Measurements from ENCODE around the gene CCDC82. TPM values are rescaled to one million over a fixed set of nuclear protein-coding genes. Genes with fewer than 3 reads are reported as not detected.

The CCDC82 gene
- total RNA-seq, 4 donors from 2014 or later = 12.5 to 31.9 (median 14.3) TPM

- WGBS = 46% methylated on average over 4 of the region's 4 CpGs
- Histone ChIP-seq H3K27ac (peak overlapping the region; percentile 52), H3K4me1 (peaks cover 68% of the 10 kb centered on the region), H3K4me3 (no peak overlapping the region), H3K36me3 (no peaks in the 10 kb centered on the region), H3K9me3 (no peaks in the 10 kb centered on the region), H3K27me3 (no peaks in the 10 kb centered on the region)
- TF ChIP-seq POLR2AphosphoS5 (IDR thresholded peaks at IDR 0.05) (no peak), POLR2A (IDR thresholded peaks at IDR 0.05) (no peak), EP300 (IDR thresholded peaks at IDR 0.05) (no peak), CTCF (IDR thresholded peaks at IDR 0.05) (no peak)
- no peak for DNase-seq (ENCODE audit: low spot score in 2 of 2)
Observed at GRCh38 chr11:96333191-96333719, 56.5 kb downstream of the CCDC82 start.

GRCh38 chr11:96332126-96332771 lies 57.5 kb downstream of the CCDC82 start:
- Histone ChIP-seq H3K4me1 (peaks cover 58% of the 10 kb centered on the region), H3K27ac (peak overlapping the region; percentile 52), H3K27me3 (no peaks in the 10 kb centered on the region), H3K36me3 (no peaks in the 10 kb centered on the region), H3K9me3 (no peaks in the 10 kb centered on the region), H3K4me3 (no peak overlapping the region)
- DNase-seq (ENCODE audit: low spot score in 2 of 2) = no peak
- no peak for TF ChIP-seq EP300 (IDR thresholded peaks at IDR 0.05)
- TF ChIP-seq CTCF (IDR thresholded peaks at IDR 0.05) = no peak
- 57% methylated on average over 8 of the region's 8 CpGs for WGBS

- H3K4me1 ChIP-seq = peaks cover 52% of the 10 kb centered on the region
- no peaks in the 10 kb centered on the region for H3K36me3 ChIP-seq
- peak overlapping the region; percentile 52 for H3K27ac ChIP-seq
- TF ChIP-seq POLR2A (IDR thresholded peaks at IDR 0.05) (no peak), EP300 (IDR thresholded peaks at IDR 0.05) (no peak), POLR2AphosphoS5 (IDR thresholded peaks at IDR 0.05) (no peak), CTCF (IDR thresholded peaks at IDR 0.05) (no peak)
- no peaks in the 10 kb centered on the region for H3K27me3 ChIP-seq
- H3K9me3 ChIP-seq = no peaks in the 10 kb centered on the region
- WGBS = 87% methylated on average over 7 of the region's 7 CpGs
- DNase-seq (ENCODE audit: low spot score in 2 of 2) = no peak
- H3K4me3 ChIP-seq = no peak overlapping the region
Observed at GRCh38 chr11:96331699-96332116, 58.0 kb downstream of the CCDC82 start.

GRCh38 chr11:96330511-96330859 lies 59.2 kb downstream of the CCDC82 start:
- no peak overlapping the region for H3K27ac ChIP-seq
- H3K4me1 ChIP-seq = peaks cover 55% of the 10 kb centered on the region
- H3K9me3 ChIP-seq = no peaks in the 10 kb centered on the region
- no peak for TF ChIP-seq POLR2A (IDR thresholded peaks at IDR 0.05)
- TF ChIP-seq CTCF (IDR thresholded peaks at IDR 0.05) = no peak
- no peak for TF ChIP-seq POLR2AphosphoS5 (IDR thresholded peaks at IDR 0.05)
- no peak for TF ChIP-seq EP300 (IDR thresholded peaks at IDR 0.05)
- no peak overlapping the region for H3K4me3 ChIP-seq
- no peaks in the 10 kb centered on the region for H3K27me3 ChIP-seq
- 100% methylated on average over 4 of the region's 4 CpGs for WGBS
- DNase-seq (ENCODE audit: low spot score in 2 of 2) = no peak
- H3K36me3 ChIP-seq = no peaks in the 10 kb centered on the region

GRCh38 chr11:96329855-96330510 lies 59.7 kb downstream of the CCDC82 start:
- TF ChIP-seq CTCF (IDR thresholded peaks at IDR 0.05) (no peak), POLR2A (IDR thresholded peaks at IDR 0.05) (no peak), POLR2AphosphoS5 (IDR thresholded peaks at IDR 0.05) (no peak), EP300 (IDR thresholded peaks at IDR 0.05) (no peak)
- no peak for DNase-seq (ENCODE audit: low spot score in 2 of 2)
- H3K4me3 ChIP-seq = no peak overlapping the region
- H3K9me3 ChIP-seq = no peaks in the 10 kb centered on the region
- WGBS = 83% methylated on average over 3 of the region's 3 CpGs
- H3K27me3 ChIP-seq = no peaks in the 10 kb centered on the region
- H3K27ac ChIP-seq = no peak overlapping the region
- peaks cover 60% of the 10 kb centered on the region for H3K4me1 ChIP-seq
- H3K36me3 ChIP-seq = no peaks in the 10 kb centered on the region

Measured in suprapubic skin (tissue), 4 donors.